Erythroblast (primary cell): Measurements from ENCODE around the gene FKBP7.

ENCODE experiments used
- GATA1 ChIP-seq: IDR thresholded peaks from 2 replicates; pipeline ENCODE4 v1.6.1; 2011; ENCODE audit warnings: low read depth, mild to moderate bottlenecking, control low read depth, low read length, moderate library complexity
- POLR2A ChIP-seq: IDR thresholded peaks from 2 replicates; pipeline ENCODE4 v1.6.1; 2011; ENCODE audit warnings: mild to moderate bottlenecking, low read length

- no peak for TF ChIP-seq POLR2A
- TF ChIP-seq GATA1: no peak
Measured at GRCh38 chr2:178427458-178427857, 50.9 kb downstream of the FKBP7 start.
